HL-60 (cell line): ENCODE data around the gene ERGIC1.

Source experiments
- DNase-seq, 2 experiments: peaks; one replicate each; pipeline ENCODE4 v3.0.0-alpha.2; 2010 to 2020; ENCODE audit warnings: low read depth in 1 of 2, low spot score in 1 of 2
- H3K27ac ChIP-seq: fragments of 250-450 bp; sonication (Bioruptor Pico); replicated peaks from 2 replicates; pipeline ENCODE4 v1.5.1; 2020; ENCODE audit warnings: mild to moderate bottlenecking, moderate library complexity
- H3K27me3 ChIP-seq: fragments of 250-450 bp; sonication (Bioruptor Pico); 2 replicates; pipeline ENCODE4 v1.5.1; 2021; ENCODE audit warnings: mild to moderate bottlenecking, moderate library complexity; ENCODE audit not compliant: insufficient read depth, poor library complexity, severe bottlenecking
- H3K4me3 ChIP-seq: replicated peaks from 2 replicates; pipeline ENCODE4 v1.5.1; 2011; ENCODE audit warnings: mild to moderate bottlenecking, control low read depth, low read length; ENCODE audit not compliant: insufficient read depth
- GABPA ChIP-seq: IDR thresholded peaks from 2 replicates; pipeline ENCODE4 v1.6.1; 2012; ENCODE audit warnings: low read depth
- POLR2AphosphoS5 ChIP-seq: IDR thresholded peaks from 2 replicates; pipeline ENCODE4 v1.6.1; 2012; ENCODE audit warnings: low read depth
- REST ChIP-seq: IDR thresholded peaks from 2 replicates; pipeline ENCODE4 v1.6.1; 2012; ENCODE audit warnings: low read depth; ENCODE audit not compliant: insufficient replicate concordance
- SPI1 ChIP-seq: IDR thresholded peaks from 2 replicates; pipeline ENCODE4 v1.6.1; 2012; ENCODE audit warnings: low read depth, mild to moderate bottlenecking, borderline replicate concordance
- TF ChIP-seq, protein P1 (sequence below): IDR thresholded peaks from one replicate; pipeline ENCODE4 v1.5.1; 2011; ENCODE audit warnings: low read length, control low read depth, inconsistent platforms; ENCODE audit not compliant: insufficient read depth

ERGIC1 gene

DNA sequence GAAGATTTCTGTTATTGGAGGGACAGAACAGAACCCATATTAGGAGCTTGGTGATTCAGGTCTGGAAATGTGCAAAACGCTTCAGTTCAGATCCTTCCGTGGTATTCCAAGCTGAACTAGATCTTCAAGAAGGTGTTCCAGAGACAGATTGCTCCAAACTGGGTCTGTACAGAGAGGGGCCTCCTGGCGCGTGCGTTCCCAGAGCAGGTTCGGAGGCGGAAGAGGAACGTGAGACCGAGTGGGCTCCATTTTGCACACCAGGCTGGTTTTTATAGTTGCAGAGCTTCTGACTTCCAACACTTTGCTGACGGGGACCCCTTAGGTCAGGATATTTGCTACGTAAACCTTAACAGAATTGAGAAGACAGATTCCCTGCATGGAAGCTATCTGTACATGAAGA is 108.5 kb downstream of the ERGIC1 start:
- no peak overlapping the region for H3K27ac ChIP-seq
- no peak for DNase-seq

GRCh38 chr5:172943283-172943841 is 109.3 kb downstream of the ERGIC1 start:
- Histone ChIP-seq H3K27me3 (no peaks in the 10 kb centered on the region), H3K4me3 (no peak overlapping the region), H3K27ac (no peak overlapping the region)
- TF ChIP-seq, protein P1, sequence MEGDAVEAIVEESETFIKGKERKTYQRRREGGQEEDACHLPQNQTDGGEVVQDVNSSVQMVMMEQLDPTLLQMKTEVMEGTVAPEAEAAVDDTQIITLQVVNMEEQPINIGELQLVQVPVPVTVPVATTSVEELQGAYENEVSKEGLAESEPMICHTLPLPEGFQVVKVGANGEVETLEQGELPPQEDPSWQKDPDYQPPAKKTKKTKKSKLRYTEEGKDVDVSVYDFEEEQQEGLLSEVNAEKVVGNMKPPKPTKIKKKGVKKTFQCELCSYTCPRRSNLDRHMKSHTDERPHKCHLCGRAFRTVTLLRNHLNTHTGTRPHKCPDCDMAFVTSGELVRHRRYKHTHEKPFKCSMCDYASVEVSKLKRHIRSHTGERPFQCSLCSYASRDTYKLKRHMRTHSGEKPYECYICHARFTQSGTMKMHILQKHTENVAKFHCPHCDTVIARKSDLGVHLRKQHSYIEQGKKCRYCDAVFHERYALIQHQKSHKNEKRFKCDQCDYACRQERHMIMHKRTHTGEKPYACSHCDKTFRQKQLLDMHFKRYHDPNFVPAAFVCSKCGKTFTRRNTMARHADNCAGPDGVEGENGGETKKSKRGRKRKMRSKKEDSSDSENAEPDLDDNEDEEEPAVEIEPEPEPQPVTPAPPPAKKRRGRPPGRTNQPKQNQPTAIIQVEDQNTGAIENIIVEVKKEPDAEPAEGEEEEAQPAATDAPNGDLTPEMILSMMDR, result no peak
- TF ChIP-seq POLR2AphosphoS5 (no peak), REST (no peak), SPI1 (peak; percentile 60; the same call in 1 of the 2 replicates), GABPA (no peak)
- DNase-seq, result peak in 1 of 2 experiments; percentile 42

More for the DNA sequence above, 108.5 kb downstream of the ERGIC1 start:
- TF ChIP-seq SPI1 (no peak), POLR2AphosphoS5 (no peak), REST (no peak)
- TF ChIP-seq, protein P1, result no peak
- H3K4me3 ChIP-seq, result no peak overlapping the region
- H3K27me3 ChIP-seq, result no peaks in the 10 kb centered on the region

GRCh38 chr5:172943906-172944305 is 109.9 kb downstream of the ERGIC1 start:
- Histone ChIP-seq H3K4me3 (no peak overlapping the region), H3K27me3 (no peaks in the 10 kb centered on the region), H3K27ac (no peak overlapping the region)
- DNase-seq, result no peak
- TF ChIP-seq POLR2AphosphoS5, result no peak
- TF ChIP-seq REST, result no peak
- TF ChIP-seq GABPA, result no peak
- TF ChIP-seq, protein P1, result no peak
- TF ChIP-seq SPI1, result no peak
